ENCODE data around the gene LMF1. TPM values are rescaled to one million over a fixed set of nuclear protein-coding genes. Genes with fewer than 3 reads are reported as not detected.

LMF1 gene
- polyA plus RNA-seq, 3 donors = 5.9 to 14.7 (median 10.6) TPM

DNA sequence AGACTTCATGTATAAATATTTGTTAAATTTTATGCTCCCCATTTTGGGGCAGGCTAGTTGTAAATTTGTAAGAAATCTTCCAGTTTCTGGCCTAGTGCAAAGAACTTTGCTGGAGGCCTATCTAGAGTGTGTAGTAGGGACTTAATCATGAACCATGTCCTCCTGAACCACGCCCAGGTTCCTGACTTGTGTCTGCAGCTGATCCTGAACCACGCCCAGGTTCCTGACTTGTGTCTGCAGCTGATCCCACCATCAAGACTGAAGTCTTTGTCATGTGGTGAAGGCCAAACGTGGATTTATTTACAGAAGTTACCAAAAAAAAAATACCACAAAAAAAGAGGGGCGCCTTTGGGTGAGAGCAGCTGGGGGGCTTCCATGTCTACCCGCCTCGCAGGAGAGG lies 33.1 kb downstream of the LMF1 start:
- TF ChIP-seq, protein P1, sequence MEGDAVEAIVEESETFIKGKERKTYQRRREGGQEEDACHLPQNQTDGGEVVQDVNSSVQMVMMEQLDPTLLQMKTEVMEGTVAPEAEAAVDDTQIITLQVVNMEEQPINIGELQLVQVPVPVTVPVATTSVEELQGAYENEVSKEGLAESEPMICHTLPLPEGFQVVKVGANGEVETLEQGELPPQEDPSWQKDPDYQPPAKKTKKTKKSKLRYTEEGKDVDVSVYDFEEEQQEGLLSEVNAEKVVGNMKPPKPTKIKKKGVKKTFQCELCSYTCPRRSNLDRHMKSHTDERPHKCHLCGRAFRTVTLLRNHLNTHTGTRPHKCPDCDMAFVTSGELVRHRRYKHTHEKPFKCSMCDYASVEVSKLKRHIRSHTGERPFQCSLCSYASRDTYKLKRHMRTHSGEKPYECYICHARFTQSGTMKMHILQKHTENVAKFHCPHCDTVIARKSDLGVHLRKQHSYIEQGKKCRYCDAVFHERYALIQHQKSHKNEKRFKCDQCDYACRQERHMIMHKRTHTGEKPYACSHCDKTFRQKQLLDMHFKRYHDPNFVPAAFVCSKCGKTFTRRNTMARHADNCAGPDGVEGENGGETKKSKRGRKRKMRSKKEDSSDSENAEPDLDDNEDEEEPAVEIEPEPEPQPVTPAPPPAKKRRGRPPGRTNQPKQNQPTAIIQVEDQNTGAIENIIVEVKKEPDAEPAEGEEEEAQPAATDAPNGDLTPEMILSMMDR (IDR thresholded peaks at IDR 0.05) = no peak
- no peaks in the 10 kb centered on the region for H3K27me3 ChIP-seq (ENCODE audit: control insufficient read depth in 2 of 2, insufficient read depth in 2 of 2, low read length in 2 of 2)
- Mint-ChIP-seq H3K4me1 (no peaks in the 10 kb centered on the region), H3K9me3 (peaks cover 23 to 35% (median 26%) of the 10 kb centered on the region in 7 donors), H3K27me3 (ENCODE audit: low read depth in 3 of 3) (peaks cover 0 to 2% (median 0%) of the 10 kb centered on the region in 3 donors), H3K27ac (peak overlapping the region in 1 of 7 donors; percentile 3), H3K36me3 (peaks cover 19 to 30% of the 10 kb centered on the region in 2 donors), H3K4me3 (no peak overlapping the region)
- no peaks in the 10 kb centered on the region for H3K79me2 ChIP-seq (ENCODE audit: insufficient read depth, low read length)
- DNase-seq = no peak
- peaks cover 0 to 20% of the 10 kb centered on the region in 2 donors for H3K36me3 ChIP-seq (replicated peaks in 1 of 2; ENCODE audit: control insufficient read depth in 1 of 2, insufficient read depth in 2 of 2, low read length in 2 of 2)
- peaks cover 16 to 20% of the 10 kb centered on the region in 2 donors for H3K9me3 ChIP-seq (replicated peaks in 1 of 2; ENCODE audit: control insufficient read depth in 1 of 2, insufficient read depth in 1 of 2, low read length in 2 of 2)
- H3K4me3 ChIP-seq (replicated peaks in 1 of 3; ENCODE audit: low read depth in 2 of 3, low read length in 3 of 3) = no peak overlapping the region
- H3K4me1 ChIP-seq (ENCODE audit: control insufficient read depth in 1 of 2, insufficient read depth in 2 of 2, low read length in 2 of 2) = no peaks in the 10 kb centered on the region
- intact Hi-C loops (cut with micrococcal nuclease) = no loop called here
- no peaks in the 10 kb centered on the region for H4K20me1 ChIP-seq (ENCODE audit: insufficient read depth, low read length)
- H3K27ac ChIP-seq (ENCODE audit: low read depth in 1 of 2, low read length in 2 of 2) = no peak overlapping the region
- 100% methylated on average over 1 of the region's 6 CpGs for WGBS (ENCODE audit: insufficient coverage)
- no peak overlapping the region for H3K9ac ChIP-seq (ENCODE audit: insufficient read depth, low read length, poor library complexity, severe bottlenecking)
- H3K4me2 ChIP-seq (replicated peaks; ENCODE audit: extremely low read depth, low read length, poor library complexity, severe bottlenecking) = no peak overlapping the region
- no peak overlapping the region for H2AFZ ChIP-seq (ENCODE audit: insufficient read depth, low read depth, low read length, poor library complexity, severe bottlenecking)

DNA sequence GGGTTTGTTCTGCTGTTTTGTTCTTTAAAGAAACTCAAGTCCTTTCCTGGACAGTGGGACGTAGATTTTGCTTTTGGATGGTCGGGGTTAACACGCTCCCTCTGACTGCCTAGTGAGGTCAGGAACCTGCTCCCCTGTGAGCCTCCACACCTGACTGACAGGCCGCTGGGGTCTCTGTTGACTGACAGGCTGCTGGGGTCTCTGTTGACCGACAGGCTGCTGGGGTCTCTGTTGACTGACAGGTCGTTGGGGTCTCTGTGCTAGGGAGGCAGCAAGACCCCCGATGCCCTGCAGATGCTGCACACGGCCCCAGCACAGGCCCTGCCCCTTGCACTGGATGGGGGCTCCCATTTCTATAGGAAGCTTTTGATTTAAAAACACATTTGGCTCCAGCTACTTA lies 33.5 kb downstream of the LMF1 start:
- Histone ChIP-seq H4K20me1 (ENCODE audit: insufficient read depth, low read length) (no peaks in the 10 kb centered on the region), H3K4me1 (ENCODE audit: control insufficient read depth in 1 of 2, insufficient read depth in 2 of 2, low read length in 2 of 2) (no peaks in the 10 kb centered on the region), H3K9ac (ENCODE audit: insufficient read depth, low read length, poor library complexity, severe bottlenecking) (no peak overlapping the region), H3K4me2 (replicated peaks; ENCODE audit: extremely low read depth, low read length, poor library complexity, severe bottlenecking) (no peak overlapping the region), H3K36me3 (replicated peaks in 1 of 2; ENCODE audit: control insufficient read depth in 1 of 2, insufficient read depth in 2 of 2, low read length in 2 of 2) (peaks cover 0 to 16% of the 10 kb centered on the region in 2 donors), H3K27me3 (ENCODE audit: control insufficient read depth in 2 of 2, insufficient read depth in 2 of 2, low read length in 2 of 2) (no peaks in the 10 kb centered on the region), H3K4me3 (replicated peaks in 1 of 3; ENCODE audit: low read depth in 2 of 3, low read length in 3 of 3) (no peak overlapping the region), H3K79me2 (ENCODE audit: insufficient read depth, low read length) (no peaks in the 10 kb centered on the region), H2AFZ (ENCODE audit: insufficient read depth, low read depth, low read length, poor library complexity, severe bottlenecking) (no peak overlapping the region), H3K9me3 (replicated peaks in 1 of 2; ENCODE audit: control insufficient read depth in 1 of 2, insufficient read depth in 1 of 2, low read length in 2 of 2) (peaks cover 12 to 16% of the 10 kb centered on the region in 2 donors), H3K27ac (ENCODE audit: low read depth in 1 of 2, low read length in 2 of 2) (no peak overlapping the region)
- no peak for DNase-seq
- Mint-ChIP-seq H3K27ac (no peak overlapping the region), H3K4me1 (no peaks in the 10 kb centered on the region), H3K27me3 (ENCODE audit: low read depth in 3 of 3) (peaks cover 0 to 2% (median 0%) of the 10 kb centered on the region in 3 donors), H3K4me3 (no peak overlapping the region), H3K9me3 (peaks cover 19 to 31% (median 22%) of the 10 kb centered on the region in 7 donors), H3K36me3 (peaks cover 20 to 31% of the 10 kb centered on the region in 2 donors)
- 78% methylated on average over 3 of the region's 8 CpGs for WGBS (ENCODE audit: insufficient coverage)
- TF ChIP-seq, protein P1 (IDR thresholded peaks at IDR 0.05) = no peak
- intact Hi-C loops (cut with micrococcal nuclease) = no loop called here

All from CD14-positive monocyte (primary cell).